ENCODE results near the gene KLF16. TPM values are rescaled to one million over a fixed set of nuclear protein-coding genes. Genes with fewer than 3 reads are reported as not detected.

The KLF16 gene
- total RNA-seq, 1 experiment from 2014 or later: 8.4 TPM

DNA sequence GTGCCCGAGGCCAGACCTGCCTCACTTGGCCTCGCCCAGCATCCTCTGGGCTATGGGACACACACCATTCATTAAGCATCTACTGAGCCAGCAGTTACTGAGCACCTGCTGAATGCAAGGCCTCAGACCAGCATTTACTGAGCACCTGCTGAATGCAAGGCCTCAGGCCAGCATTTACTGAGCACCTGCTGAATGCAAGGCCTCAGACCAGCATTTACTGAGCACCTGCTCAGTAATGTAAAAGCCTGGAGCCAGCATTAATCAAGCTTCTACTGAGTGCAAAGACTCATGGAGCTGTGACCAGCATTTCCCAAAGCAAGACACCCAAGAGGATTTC lies 55.0 kb downstream of the KLF16 start:
- no peak for DNase-seq (ENCODE audit: low read depth)

DNA sequence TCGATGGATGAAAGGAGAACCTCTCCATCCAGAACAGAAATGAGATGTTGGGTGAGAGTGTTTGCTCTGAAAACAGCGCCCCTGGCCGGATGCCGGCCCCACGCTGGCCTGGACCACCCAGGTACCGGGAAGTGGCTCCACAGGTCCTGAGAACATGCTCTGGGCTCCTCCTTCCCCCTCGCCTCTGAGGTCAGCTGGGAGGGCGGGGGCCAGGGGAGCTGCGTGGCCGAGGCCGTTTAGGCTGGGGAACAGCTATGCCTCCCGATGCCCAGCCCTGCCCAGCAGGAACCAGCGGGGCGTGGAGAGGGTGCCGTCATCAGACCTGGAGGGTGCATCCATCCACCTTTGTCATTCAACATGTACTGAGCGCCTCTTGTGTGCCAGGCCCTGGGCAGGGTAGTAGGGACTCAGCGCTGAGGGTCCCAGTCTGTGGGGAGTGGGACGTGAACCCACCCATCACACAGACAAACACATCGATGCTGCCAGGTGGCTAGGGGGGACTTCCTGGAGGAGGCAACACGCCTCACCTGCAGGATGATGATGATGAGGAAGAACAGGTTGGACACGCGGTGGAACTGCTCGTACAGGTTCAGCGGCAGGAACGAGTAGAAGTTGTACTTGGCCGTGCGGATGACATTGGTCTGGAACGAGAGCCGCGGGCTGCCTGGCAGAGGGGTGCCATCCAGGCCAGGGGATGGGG lies 55.5 kb downstream of the KLF16 start:
- DNase-seq (ENCODE audit: low read depth): no peak

DNA sequence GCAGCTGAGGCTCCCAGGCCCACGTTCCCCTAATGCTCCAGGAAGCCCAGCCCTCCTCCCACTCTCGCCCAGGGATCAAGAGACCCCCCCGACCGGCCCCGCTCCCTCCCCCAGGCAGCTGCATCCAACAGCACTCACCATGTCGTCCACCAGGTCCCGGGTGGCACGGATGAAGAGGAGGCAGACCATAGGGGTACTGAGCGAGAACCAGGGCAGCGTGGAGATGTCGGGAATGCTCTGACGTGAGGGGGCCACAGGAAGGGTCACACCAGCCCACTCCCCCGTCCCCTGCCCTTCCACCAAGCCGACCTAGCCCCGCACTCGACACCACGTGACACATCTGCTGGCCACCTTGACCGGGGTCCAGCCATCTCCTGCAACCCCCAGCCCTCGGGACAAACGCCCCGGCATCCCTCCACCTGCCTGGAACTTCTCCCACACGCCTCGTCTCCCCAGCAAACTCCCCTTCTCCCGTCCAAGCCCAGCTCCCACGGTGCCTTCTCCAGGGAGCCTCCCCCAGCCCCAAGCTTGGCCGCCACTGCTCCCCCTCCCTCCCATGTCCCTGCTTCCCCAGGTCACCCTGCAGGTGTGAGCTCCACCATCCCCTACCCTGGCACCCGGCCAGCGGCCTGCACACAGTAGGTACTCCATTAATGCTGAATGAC lies 56.2 kb downstream of the KLF16 start:
- no peak for DNase-seq (ENCODE audit: low read depth)

DNA sequence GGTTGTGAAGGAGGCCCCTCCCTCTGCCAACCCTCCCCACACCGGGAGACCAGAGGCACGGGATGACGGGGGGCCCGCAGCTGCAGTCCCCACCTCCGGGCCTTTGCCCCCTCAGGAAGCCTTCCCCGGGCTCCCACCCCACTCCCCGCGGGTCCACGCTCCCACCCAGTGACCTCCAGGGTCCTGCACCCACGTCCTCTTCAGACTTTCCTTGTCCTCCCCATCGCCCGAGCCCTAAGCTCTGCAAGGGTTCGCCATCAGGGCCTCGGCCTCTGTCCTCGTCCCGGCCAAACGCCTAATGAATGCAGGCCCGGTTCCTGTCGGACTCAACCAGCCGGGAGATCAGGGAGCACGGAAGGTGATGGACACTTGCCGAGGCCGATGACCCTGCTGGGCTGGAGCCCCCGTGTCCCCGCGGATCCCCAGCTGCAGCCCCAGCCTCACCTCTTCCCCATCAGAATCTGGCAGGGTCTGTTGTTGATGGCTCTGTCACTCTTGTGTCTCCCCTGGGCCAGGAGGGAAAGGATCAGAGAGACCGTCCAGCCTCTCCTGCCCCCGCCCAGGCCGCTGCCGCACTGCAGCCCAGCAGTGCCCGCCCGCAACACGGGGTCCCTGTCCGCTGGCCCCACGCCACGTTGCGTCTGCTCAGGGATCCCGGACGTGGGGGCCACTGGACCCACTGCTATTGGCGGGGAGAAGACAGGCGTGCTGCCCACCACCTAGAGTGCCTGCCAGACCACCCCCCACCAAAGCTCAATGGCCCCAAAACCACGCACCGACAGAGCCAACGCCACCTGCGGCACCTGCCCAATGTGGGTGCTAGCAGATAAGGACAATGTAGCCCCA lies 57.0 kb downstream of the KLF16 start:
- DNase-seq (ENCODE audit: low read depth): no peak

DNA sequence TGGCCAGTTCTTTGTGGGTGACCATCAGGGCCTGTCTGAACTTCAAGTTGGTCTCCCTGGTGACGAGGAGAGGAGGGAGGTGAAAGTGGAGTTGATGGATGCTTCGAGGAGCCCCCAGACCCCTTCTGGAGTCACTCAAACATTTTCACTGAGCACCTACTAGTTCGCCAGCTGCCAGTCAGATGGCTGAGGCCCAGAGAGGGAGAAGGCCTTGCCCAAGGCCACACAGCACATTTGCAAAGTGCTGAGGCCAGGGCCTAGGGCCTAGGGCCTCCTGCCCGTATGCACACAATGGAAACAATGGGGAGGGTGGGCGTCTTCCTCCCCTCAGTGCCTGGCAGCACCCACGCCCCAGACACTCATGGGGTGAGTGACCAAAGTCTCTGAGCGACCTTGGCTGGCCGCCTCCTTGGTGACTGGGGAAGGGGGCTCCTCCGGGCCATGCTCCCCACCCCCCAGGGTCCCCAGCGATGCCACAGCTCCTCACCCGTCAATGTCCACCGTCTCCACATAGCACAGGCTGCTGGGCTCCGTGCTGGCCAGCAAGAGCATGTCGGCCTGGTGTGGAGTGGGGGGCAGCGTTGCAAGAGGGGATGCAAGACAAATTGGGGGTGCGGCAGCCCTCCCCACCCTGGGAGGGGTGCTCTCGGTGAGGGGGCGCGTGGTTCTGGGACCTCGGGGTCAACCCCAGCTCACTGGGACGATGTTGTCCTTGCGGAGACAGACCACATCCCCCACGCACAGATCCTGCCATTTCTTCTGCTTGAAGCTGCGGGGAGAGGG lies 57.8 kb downstream of the KLF16 start:
- DNase-seq (ENCODE audit: low read depth): no peak

DNA sequence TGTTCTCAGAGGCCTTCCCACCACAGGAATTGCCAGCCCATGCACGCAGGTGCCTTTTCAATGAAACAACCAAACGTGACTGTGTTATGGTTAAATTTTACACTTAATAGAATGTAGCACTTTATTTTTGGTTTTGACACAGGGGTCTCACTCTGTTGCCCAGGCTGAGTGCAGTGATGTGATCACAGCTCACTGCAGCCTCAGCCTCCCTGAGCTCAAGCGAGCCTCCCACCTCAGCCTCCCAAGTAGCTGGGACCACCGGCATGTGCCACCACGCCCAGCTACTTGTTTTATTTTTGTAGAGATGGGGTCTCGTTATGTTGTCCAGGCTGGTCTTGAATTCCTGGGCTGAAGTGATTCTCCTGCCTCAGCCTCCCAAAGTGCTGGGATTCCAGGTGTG lies 58.5 kb downstream of the KLF16 start:
- DNase-seq (ENCODE audit: low read depth): no peak

Other genes with a start within 250 kb of the KLF16 start
- gene TCF3, start 211.0 kb downstream of the KLF16 start, total RNA-seq (2014; rRNA removed; shearing (Covaris generic)): 38.1 and 90.7 TPM in 2 replicates
- not detected in 2 replicates for gene ONECUT3, start 110.1 kb downstream of the KLF16 start, total RNA-seq (2014; rRNA removed; shearing (Covaris generic))
- 5.8 and 6.4 TPM in 2 replicates for gene ATP8B3, start 51.3 kb downstream of the KLF16 start, total RNA-seq (2014; rRNA removed; shearing (Covaris generic))
- 3.4 and 13.8 TPM in 2 replicates for gene REXO1, start 15.1 kb downstream of the KLF16 start, total RNA-seq (2014; rRNA removed; shearing (Covaris generic))
- 59.0 and 94.1 TPM in 2 replicates for gene ABHD17A, start 21.9 kb upstream of the KLF16 start, total RNA-seq (2014; rRNA removed; shearing (Covaris generic))
- 1.0 and 6.7 TPM in 2 replicates for gene ADAT3, start 41.8 kb upstream of the KLF16 start, total RNA-seq (2014; rRNA removed; shearing (Covaris generic))
- 75.5 and 98.0 TPM in 2 replicates for gene SCAMP4, start 41.8 kb upstream of the KLF16 start, total RNA-seq (2014; rRNA removed; shearing (Covaris generic))
- 50.1 and 70.7 TPM in 2 replicates for gene CSNK1G2, start 77.6 kb upstream of the KLF16 start, total RNA-seq (2014; rRNA removed; shearing (Covaris generic))
- gene BTBD2, start 152.1 kb upstream of the KLF16 start, total RNA-seq (2014; rRNA removed; shearing (Covaris generic)): 32.4 and 63.3 TPM in 2 replicates
- 60.0 and 80.9 TPM in 2 replicates for gene MKNK2, start 187.7 kb upstream of the KLF16 start, total RNA-seq (2014; rRNA removed; shearing (Covaris generic))
- gene MOB3A, start 232.7 kb upstream of the KLF16 start, total RNA-seq (2014; rRNA removed; shearing (Covaris generic)): 9.6 and 19.1 TPM in 2 replicates
- gene IZUMO4, start 233.3 kb upstream of the KLF16 start, total RNA-seq (2014; rRNA removed; shearing (Covaris generic)): 0.15 TPM in 1 of 2 replicates, not detected in the other